Measurements from ENCODE around the gene SHANK2. TPM values are rescaled to one million over a fixed set of nuclear protein-coding genes. Genes with fewer than 3 reads are reported as not detected.
"Not testable (repeated sequence)": the region's sequence is repeated elsewhere in the genome, so short reads cannot be mapped to it uniquely, and the experiment has no call there.

The SHANK2 gene
- total RNA-seq, 2 experiments from 2014 or later: not detected

DNA sequence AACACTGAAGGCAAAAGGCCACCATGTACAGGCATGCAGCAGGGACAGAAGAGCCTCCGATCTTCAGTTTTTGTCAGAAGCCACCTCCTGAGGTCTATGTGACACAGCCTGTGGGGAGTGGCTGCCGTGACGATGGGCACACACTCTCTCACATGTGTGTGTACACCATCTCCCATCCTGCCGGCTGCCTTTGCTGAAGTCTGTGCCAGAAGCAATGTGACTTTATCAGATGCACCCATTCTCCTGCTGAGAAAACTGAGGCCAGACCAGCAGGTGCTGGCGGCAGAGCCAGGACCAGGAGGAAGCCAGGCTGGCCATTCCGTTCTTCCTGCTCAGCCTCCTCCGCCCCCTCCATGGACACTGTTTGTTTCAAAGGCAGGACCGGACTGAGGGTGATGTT, 16.7 kb downstream of the SHANK2 start:
- H3K9me3 ChIP-seq (ENCODE audit: low read length): no peaks in the 10 kb centered on the region
- H4K20me1 ChIP-seq (ENCODE audit: insufficient read depth, low read length): no peaks in the 10 kb centered on the region
- ChIA-PET POLR2A (no interaction called here), CTCF (ENCODE audit: unreplicated experiment) (no interaction called here)
- H2AFZ ChIP-seq (ENCODE audit: low read length): no peak overlapping the region
- DNase-seq (ENCODE audit: low spot score): no peak
- no peak for TF ChIP-seq CTCF (conservative IDR thresholded peaks at IDR 0.05; ENCODE audit: low read length)
- no peak for TF ChIP-seq EZH2phosphoT487 (IDR thresholded peaks at IDR 0.05; ENCODE audit: borderline replicate concordance, low read depth, low read length)
- no peaks in the 10 kb centered on the region for H3K79me2 ChIP-seq (ENCODE audit: insufficient read depth, low read depth, low read length)
- no peaks in the 10 kb centered on the region for H3K36me3 ChIP-seq (ENCODE audit: insufficient read depth, low read length)
- no peak overlapping the region for H3K4me2 ChIP-seq (ENCODE audit: low read length)
- intact Hi-C loops (cut with micrococcal nuclease; ENCODE audit: unreplicated experiment): no loop called here
- BruUV-seq (replicated peaks): no TSS peak
- H3K4me1 ChIP-seq (ENCODE audit: insufficient read depth, low read length, poor library complexity, severe bottlenecking): no peaks in the 10 kb centered on the region
- H3K27ac ChIP-seq (ENCODE audit: low read depth, low read length, poor library complexity, severe bottlenecking): no peak overlapping the region
- no peaks in the 10 kb centered on the region for H3K9me2 ChIP-seq (ENCODE audit: insufficient read depth, low read length)
- no peak overlapping the region for H3K4me3 ChIP-seq (ENCODE audit: low read depth, low read length, poor library complexity, severe bottlenecking)

- H3K79me2 ChIP-seq (ENCODE audit: insufficient read depth, low read depth, low read length); POLR2A ChIA-PET; H3K4me3 ChIP-seq (ENCODE audit: low read depth, low read length, poor library complexity, severe bottlenecking); H3K4me2 ChIP-seq (ENCODE audit: low read length); BruUV-seq (replicated peaks); H3K9me3 ChIP-seq (ENCODE audit: low read length); H3K9me2 ChIP-seq (ENCODE audit: insufficient read depth, low read length); H4K20me1 ChIP-seq (ENCODE audit: insufficient read depth, low read length); CTCF ChIA-PET (ENCODE audit: unreplicated experiment); H3K36me3 ChIP-seq (ENCODE audit: insufficient read depth, low read length); DNase-seq (ENCODE audit: low spot score); H2AFZ ChIP-seq (ENCODE audit: low read length); H3K4me1 ChIP-seq (ENCODE audit: insufficient read depth, low read length, poor library complexity, severe bottlenecking); H3K27ac ChIP-seq (ENCODE audit: low read depth, low read length, poor library complexity, severe bottlenecking); intact Hi-C loops (cut with micrococcal nuclease; ENCODE audit: unreplicated experiment): not testable (repeated sequence)
Observed at GRCh38 chr11:71233896-71234852, 18.2 kb downstream of the SHANK2 start.

GRCh38 chr11:71232364-71232763, 20.0 kb downstream of the SHANK2 start:
- intact Hi-C loops (cut with micrococcal nuclease; ENCODE audit: unreplicated experiment): no loop called here
- H3K9me3 ChIP-seq (ENCODE audit: low read length): peaks cover 7% of the 10 kb centered on the region; the same call in 1 of the 2 replicates
- H3K4me3 ChIP-seq (ENCODE audit: low read depth, low read length, poor library complexity, severe bottlenecking): no peak overlapping the region
- H3K79me2 ChIP-seq (ENCODE audit: insufficient read depth, low read depth, low read length): no peaks in the 10 kb centered on the region
- no peaks in the 10 kb centered on the region for H4K20me1 ChIP-seq (ENCODE audit: insufficient read depth, low read length)
- no peaks in the 10 kb centered on the region for H3K4me1 ChIP-seq (ENCODE audit: insufficient read depth, low read length, poor library complexity, severe bottlenecking)
- H3K36me3 ChIP-seq (ENCODE audit: insufficient read depth, low read length): no peaks in the 10 kb centered on the region
- CTCF ChIA-PET (ENCODE audit: unreplicated experiment): no interaction called here
- POLR2A ChIA-PET: interaction anchor here (0.6 kb wide), 1 partner anchor 60 kb away, joined by 5 read pairs; no protein-coding TSS in a partner anchor
- H3K27ac ChIP-seq (ENCODE audit: low read depth, low read length, poor library complexity, severe bottlenecking): no peak overlapping the region
- H2AFZ ChIP-seq (ENCODE audit: low read length): no peak overlapping the region
- no peak overlapping the region for H3K4me2 ChIP-seq (ENCODE audit: low read length)
- DNase-seq (ENCODE audit: low spot score): no peak
- BruUV-seq (replicated peaks): no TSS peak
- TF ChIP-seq EZH2phosphoT487 (IDR thresholded peaks at IDR 0.05; ENCODE audit: borderline replicate concordance, low read depth, low read length) (no peak), CTCF (conservative IDR thresholded peaks at IDR 0.05; ENCODE audit: low read length) (no peak)
- H3K9me2 ChIP-seq (ENCODE audit: insufficient read depth, low read length): no peaks in the 10 kb centered on the region

All from OCI-LY7 (cell line).